Measurements from ENCODE around the gene ENGASE.
A peak's percentile ranks its signal among the peaks of the same experiment; 100 is the strongest.
"Not testable (repeated sequence)": the region's sequence is repeated elsewhere in the genome, so short reads cannot be mapped to it uniquely, and the experiment has no call there.

ENGASE gene

GRCh38 chr17:79049821-79050220 lies 24.8 kb upstream of the ENGASE start:
- no peak for DNase-seq
- in situ Hi-C loops (cut with MboI; ENCODE audit: low pct_unique_long_range_greater_than_20kb, low sequenced_read_pairs) = no loop called here

DNA sequence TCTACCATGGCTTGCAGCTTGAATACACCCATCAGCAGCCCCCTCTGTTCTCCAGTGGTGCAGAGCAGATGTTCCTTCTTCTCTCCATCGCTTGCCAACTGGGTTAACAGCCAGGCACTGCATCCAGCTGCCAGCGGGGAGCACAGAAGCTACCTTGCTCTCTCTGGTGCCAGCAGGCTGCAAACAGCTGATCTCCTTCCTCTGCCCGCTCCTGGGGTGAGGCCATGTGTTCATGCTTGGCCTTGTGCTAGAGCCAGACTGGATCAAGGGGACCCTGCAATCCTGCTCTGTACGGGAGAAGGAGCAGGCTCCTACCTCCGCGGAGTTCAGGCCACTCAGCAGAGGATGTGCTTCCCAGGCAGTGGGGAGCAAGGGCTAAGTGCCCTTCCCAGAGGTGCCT lies 24.1 kb upstream of the ENGASE start:
- DNase-seq = no peak
- in situ Hi-C loops (cut with MboI; ENCODE audit: low pct_unique_long_range_greater_than_20kb, low sequenced_read_pairs) = no loop called here

DNA sequence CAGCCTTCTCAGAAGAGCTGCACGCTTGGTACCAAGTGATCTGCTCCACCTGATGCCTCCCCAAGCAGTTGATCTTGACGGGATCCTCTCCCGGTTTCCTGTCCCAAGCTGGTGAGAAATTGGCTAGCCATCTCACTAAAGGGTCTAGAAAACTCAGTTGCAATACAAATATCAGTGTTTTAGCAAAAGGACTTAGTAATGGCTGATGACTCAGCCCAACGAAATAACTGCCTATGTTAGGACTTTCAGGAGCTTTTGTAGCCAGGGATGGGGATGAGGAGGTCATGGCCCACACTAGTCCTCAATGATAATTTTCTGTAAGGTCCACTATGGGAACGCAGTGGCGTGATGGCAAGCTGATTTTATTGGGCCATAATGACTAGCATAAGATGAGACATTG lies 23.3 kb upstream of the ENGASE start:
- DNase-seq = no peak
- in situ Hi-C loops (cut with MboI; ENCODE audit: low pct_unique_long_range_greater_than_20kb, low sequenced_read_pairs) = no loop called here

- DNase-seq = no peak
- in situ Hi-C loops (cut with MboI; ENCODE audit: low pct_unique_long_range_greater_than_20kb, low sequenced_read_pairs) = no loop called here
Observed at GRCh38 chr17:79052131-79052530, 22.5 kb upstream of the ENGASE start.

DNA sequence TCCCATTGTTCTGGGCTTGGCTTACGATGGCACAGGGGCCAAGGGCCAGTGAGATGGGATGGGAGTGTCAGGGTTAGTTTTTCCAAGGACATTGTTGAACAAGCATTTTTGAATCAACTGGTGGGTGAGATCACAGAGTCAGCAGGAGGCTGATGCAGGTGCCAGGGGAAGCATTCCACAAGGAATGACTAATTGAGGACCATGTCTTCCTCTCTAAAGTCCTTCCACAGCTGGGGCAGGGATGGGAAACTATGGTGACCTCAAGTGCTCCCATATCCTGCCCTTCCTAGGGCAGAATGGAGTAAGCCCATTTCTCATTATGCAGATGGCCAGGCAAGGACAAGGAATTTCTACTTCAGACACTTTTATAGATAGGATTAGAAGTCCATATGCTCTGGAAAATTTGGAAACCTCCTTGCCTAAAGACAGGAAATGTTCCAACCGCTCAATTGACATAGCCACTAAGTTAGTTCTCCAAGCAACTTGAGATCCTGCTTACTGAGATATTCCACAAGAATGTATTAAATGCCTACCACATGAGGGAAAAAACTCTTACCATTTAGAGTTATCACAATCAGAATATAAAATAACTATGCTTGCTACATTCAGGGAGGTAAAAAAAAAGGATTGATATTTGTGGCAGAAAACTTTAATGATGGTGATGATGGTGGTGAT lies 21.2 kb upstream of the ENGASE start:
- in situ Hi-C loops (cut with MboI; ENCODE audit: low pct_unique_long_range_greater_than_20kb, low sequenced_read_pairs) = no loop called here
- no peak for DNase-seq

- in situ Hi-C loops (cut with MboI; ENCODE audit: low pct_unique_long_range_greater_than_20kb, low sequenced_read_pairs) = no loop called here
- DNase-seq = no peak
Observed at GRCh38 chr17:79054200-79054960, 20.2 kb upstream of the ENGASE start.

GRCh38 chr17:79055197-79055596 lies 19.4 kb upstream of the ENGASE start:
- in situ Hi-C loops (cut with MboI; ENCODE audit: low pct_unique_long_range_greater_than_20kb, low sequenced_read_pairs) = no loop called here
- DNase-seq = no peak

DNA sequence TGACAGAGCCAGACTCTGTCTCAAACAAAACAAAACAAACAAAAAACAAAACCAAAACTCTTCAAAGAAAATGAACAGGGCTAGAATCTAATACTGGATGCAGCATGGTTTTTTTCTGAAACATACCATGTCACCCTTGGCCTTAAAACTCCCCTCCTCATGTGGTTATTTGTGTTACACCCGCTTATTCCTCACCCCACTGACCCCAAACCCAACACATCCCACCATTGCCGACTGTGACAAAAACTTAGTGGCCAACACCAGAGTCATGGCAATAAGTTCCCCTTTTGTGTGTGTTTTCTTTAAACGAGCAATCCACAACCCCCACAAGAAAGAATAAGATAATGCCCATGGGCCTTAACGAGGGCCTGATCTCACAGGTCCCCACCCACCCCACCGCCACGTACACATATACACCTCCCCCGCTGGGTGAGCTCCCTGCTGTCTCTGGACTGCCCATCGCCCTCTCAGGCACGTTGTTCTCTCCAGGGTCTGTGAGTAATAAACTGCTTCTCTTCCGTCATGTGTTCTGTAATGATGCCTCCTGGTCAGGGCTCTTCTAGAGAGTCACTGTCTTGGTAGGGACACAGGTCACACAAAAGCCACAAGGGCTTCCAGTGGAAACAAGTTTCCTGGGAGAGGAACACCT lies 16.8 kb upstream of the ENGASE start:
- in situ Hi-C loops (cut with MboI; ENCODE audit: low pct_unique_long_range_greater_than_20kb, low sequenced_read_pairs) = no loop called here

DNA sequence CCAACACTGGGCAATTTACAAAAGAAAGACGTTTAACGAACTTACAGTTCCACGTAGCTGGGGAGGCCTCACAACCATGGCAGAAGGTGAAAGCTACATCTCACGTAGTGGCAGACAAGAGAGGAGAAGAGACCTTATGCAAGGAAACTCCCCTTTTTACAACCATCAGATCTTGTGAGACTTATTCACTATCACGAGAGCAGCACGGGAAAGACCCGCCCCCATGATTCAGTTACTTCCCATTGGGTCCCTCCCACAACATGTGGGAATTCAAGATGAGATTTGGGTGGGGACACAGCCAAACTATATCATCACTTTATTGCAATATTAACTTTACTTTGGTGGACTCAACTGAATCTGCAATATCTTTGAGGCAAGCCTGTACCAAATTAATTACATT lies 11.9 kb upstream of the ENGASE start:
- DNase-seq = no peak
- in situ Hi-C loops (cut with MboI; ENCODE audit: low pct_unique_long_range_greater_than_20kb, low sequenced_read_pairs) = no loop called here

More for the DNA sequence above, 16.8 kb upstream of the ENGASE start:
- DNase-seq = peak; percentile 28

DNA sequence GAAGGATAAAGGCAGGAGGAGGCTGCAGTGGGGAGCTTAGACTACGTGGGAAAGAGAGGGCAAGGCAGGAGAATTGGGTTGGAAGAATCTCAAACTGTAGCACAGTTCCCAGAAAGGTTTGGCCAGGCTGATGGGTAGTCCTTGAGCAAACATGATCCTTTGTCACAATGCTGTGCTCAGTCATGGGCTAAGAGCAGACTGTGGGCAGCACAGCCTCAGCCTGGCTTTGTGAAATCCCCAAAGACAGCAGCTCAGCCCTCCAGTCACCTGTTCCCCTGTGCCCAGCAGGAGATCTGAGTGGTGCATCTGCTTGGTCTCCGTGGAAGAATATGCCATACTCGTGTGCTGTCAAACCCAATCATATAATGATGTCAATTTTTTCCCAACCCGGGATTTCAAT lies 10.6 kb upstream of the ENGASE start:
- no peak for DNase-seq
- in situ Hi-C loops (cut with MboI; ENCODE audit: low pct_unique_long_range_greater_than_20kb, low sequenced_read_pairs) = no loop called here

DNA sequence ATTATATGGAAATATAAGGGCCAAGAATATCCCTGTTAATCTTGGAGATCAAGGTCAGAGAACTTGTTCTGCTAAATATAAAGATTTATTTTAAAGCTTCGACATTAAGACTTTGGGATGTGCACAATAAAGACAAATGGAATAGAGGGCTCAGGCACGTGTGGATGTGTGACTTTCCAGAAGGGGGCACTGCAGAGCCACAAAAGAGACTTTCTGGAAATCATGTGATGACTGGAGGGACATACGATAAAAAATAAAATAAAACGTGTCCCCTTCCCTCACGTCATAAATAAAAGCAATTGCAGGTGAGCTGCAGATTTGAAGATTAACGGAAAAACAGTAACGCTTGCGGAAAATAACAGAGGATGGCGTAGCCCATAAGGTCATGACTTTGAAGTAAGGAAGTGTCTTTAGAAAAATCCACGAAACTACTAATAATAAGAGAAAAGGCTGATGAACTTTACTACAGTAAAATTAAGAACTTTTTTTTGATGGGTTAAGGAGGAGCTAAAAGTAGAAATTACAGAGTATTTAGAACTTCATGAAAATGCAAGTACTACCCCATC lies 9.4 kb upstream of the ENGASE start:
- in situ Hi-C loops (cut with MboI; ENCODE audit: low pct_unique_long_range_greater_than_20kb, low sequenced_read_pairs) = no loop called here
- DNase-seq = peak; percentile 54

GRCh38 chr17:79066963-79067362 lies 7.7 kb upstream of the ENGASE start:
- in situ Hi-C loops (cut with MboI; ENCODE audit: low pct_unique_long_range_greater_than_20kb, low sequenced_read_pairs) = no loop called here
- no peak for DNase-seq

DNA sequence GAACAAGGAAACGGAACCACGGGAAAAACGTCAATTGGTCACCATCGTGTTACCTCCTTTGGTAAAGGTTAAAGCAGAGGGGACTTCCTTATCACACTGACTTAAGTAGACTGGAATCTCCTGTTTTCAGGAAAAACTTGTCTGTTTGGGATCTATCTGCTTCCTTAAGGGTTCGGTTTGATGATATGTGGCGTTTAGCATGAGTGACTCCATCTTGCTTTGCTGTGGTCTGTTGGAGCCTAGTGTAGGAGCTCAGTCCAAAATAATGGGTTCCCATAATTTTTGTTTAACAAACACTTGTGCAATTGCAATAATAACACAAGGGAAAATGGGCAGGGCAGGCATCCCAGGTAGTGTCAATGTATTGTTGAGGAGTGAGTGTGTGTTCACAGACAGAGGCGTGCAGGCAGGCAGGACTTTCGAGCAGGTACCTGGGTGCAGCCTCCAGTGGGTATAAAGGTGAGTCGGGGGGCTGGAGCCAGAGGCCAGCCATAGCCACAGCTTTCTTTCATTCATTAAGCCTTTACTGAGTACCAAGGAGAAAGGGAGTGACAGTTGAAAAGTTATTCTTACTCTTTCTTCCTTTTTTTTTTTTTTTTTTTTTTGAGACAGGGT lies 4.3 kb upstream of the ENGASE start:
- in situ Hi-C loops (cut with MboI; ENCODE audit: low pct_unique_long_range_greater_than_20kb, low sequenced_read_pairs) = no loop called here
- no peak for DNase-seq

DNA sequence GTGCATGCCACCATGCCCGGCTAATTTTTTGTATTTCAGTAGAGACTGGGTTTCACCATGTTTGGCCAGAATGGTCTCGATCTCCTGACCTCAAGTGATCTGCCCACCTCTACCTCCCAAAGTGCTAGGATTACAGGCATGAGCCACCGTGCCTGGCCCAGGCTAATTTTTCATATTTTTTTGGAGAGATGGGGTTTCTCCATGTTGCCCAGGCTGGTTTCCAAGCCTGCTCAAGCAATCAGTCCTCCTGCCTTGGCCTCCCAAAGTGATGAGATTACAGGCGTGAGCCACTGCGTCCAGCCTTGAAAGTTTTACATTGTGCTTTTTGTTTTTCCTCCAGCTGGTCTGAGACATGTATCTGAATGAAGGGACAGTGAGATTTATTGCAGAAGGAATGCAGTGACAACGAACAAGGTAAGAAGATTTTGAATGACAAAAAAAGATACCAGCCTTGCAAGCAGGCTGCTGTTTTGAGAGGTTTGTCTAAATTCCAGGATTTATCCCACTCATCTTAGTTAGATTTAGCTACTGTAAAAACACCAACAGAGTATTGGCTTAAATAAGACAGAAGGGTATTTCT lies 3.4 kb upstream of the ENGASE start:
- in situ Hi-C loops (cut with MboI; ENCODE audit: low pct_unique_long_range_greater_than_20kb, low sequenced_read_pairs) = no loop called here
- no peak for DNase-seq

DNA sequence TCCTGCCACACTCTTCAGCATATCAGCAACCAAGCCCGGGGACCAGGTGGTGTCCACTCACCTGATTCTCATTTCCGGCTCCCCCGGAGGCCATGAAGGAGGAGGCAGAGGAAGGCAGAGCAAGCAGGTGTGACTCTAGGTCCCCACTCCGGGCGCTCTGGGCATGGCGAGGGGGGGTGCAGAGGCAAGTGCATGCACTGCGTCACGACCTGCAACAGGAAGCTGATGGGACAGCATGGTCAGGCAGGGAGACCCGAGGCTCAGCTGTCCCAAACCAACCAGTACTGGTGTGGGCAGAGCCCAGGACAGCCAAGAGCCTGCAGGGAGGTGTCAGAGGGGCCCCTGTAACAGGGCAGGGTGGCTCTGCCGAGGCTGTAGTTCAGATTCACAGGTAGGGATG lies 2.1 kb upstream of the ENGASE start:
- DNase-seq = no peak
- in situ Hi-C loops (cut with MboI; ENCODE audit: low pct_unique_long_range_greater_than_20kb, low sequenced_read_pairs) = no loop called here

DNA sequence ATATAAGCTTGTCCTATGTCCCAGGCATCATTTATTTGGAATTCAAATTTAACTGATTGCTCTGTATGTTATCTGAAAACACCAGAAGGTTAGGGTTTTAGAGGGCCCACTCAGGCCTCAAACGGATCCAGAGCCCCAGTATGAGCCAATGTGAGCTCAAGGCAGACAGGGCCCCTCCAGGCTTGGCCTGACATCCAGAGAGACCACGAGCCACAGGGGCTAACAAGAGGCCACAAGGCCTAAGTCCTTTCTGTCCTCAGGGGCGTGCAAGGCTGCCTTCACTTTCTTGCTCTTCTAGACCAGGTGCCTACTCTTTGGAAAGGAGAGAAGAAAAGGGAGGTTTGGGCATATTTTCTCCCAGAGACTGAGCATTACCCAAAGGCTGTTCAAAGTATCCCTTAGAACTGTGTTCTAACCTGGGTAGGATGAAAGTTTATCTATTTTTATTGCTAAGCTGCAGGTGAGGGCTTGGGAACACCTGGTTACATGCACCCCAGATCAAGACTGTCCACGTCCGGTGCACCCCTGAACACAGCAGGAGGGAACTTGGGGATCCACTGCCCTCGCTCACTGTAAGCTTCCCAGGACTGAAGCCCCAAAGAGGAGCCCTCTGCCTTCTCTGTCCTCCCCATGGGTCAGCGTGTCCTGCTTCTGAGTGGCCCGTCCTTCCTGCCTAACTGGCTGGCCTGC lies 1.5 kb upstream of the ENGASE start:
- DNase-seq = no peak
- in situ Hi-C loops (cut with MboI; ENCODE audit: low pct_unique_long_range_greater_than_20kb, low sequenced_read_pairs) = no loop called here

DNA sequence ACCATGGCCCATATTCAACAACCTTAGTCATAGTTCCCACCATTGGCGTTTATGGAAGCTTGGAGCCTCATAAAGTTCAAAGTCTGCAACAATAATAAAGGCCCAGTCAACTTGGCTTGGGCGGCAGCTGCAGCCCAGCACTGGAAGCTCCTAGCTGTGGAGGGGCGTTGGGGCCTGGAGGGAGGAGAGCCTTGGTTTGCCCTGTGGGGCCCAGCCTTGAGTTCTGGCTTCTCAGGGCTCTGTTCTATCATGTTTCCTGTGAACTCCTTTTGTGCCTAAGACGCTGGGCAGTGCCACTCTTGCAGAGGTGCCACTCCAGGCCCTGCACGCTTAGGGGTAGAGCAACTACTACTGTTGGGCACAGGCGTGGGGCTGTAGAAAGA lies 927 bp upstream of the ENGASE start:
- in situ Hi-C loops (cut with MboI; ENCODE audit: low pct_unique_long_range_greater_than_20kb, low sequenced_read_pairs) = no loop called here
- DNase-seq = no peak

- DNase-seq; in situ Hi-C loops (cut with MboI; ENCODE audit: low pct_unique_long_range_greater_than_20kb, low sequenced_read_pairs): not testable (repeated sequence)
Observed at GRCh38 chr17:79074121-79074648, 439 bp upstream of the ENGASE start.

DNA sequence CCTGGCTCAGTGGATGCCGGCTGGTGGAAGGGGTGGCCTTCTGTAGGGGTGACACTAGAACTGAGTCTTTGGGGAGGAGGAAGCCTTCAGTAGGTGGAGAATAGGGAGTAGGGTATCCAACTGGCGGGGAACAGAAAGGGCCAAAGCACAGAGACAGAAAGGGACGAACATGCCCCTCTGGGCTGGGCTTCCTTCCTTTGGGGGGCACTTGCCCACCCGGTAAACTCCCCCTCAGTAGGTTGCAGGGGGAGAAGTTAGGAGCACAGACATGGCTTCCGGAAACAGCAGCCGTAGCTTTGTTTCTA lies 774 bp downstream of the ENGASE start:
- in situ Hi-C loops (cut with MboI; ENCODE audit: low pct_unique_long_range_greater_than_20kb, low sequenced_read_pairs) = no loop called here

More for the DNA sequence above, 774 bp downstream of the ENGASE start:
- DNase-seq = peak; percentile 40

Measured in KBM-7 (cell line).